HCT116 (cell line): ENCODE measurements around the gene TNFRSF12A. TPM values are rescaled to one million over a fixed set of nuclear protein-coding genes. Genes with fewer than 3 reads are reported as not detected.

Experiments
- ATAC-seq: fragments of 200-7000 bp; cut with Tn5 transposase; 2 replicates; pipeline ENCODE4 v1.9.1; 2020; ENCODE audit warnings: mild to moderate bottlenecking, moderate library complexity
- BruUV-seq: library from RNA; stranded (reverse); fragments of 400-500 nt; replicated peaks from 2 replicates; lab custom pipeline; 2021; lab: Mats Ljungman, UMichigan
- CTCF ChIA-PET: fragments of 300-600 bp; sonication (Branson Sonifier 250); formaldehyde crosslinking; loops from one replicate; lab custom pipeline; 2021; ENCODE audit warnings: antibody characterized with exemption; lab: Charles Lee
- POLR2A ChIA-PET: fragments of 300-600, 350-600 bp; sonication (Branson Sonifier 250); formaldehyde crosslinking; loops from one replicate; lab custom pipeline; 2021; ENCODE audit warnings: antibody characterized with exemption; lab: Charles Lee
- RAD21 ChIA-PET, 2 experiments: fragments of 300-600 bp; sonication (Branson Sonifier 250); formaldehyde crosslinking; loops; one replicate each; lab custom pipeline; 2023; ENCODE audit warnings: low total read pairs in 2 of 2; ENCODE audit not compliant: uncharacterized antibody in 2 of 2, unreplicated experiment in 2 of 2, low non-redundant PET in 1 of 2; lab: Charles Lee
- DNase-seq: peaks from one replicate; pipeline ENCODE4 v3.0.0-alpha.2; 2010; ENCODE audit warnings: low read depth, low spot score
- H2AFZ ChIP-seq: fragments of 200-600 bp; shearing (Covaris generic), sonication (generic); 2 replicates; pipeline ENCODE4 v1.6.1; 2017; ENCODE audit warnings: low read depth, mixed run types, mixed read lengths, antibody characterized with exemption, low read length; ENCODE audit not compliant: poor library complexity, severe bottlenecking
- H3K27ac ChIP-seq: 2 replicates; pipeline ENCODE4 v1.5.1; 2012; ENCODE audit warnings: low read depth, low read length
- H3K27me3 ChIP-seq: fragments of 200-600 bp; sonication (generic); 2 replicates; pipeline ENCODE4 v1.6.1; 2016; ENCODE audit warnings: mixed run types, low read length, mixed read lengths; ENCODE audit not compliant: insufficient read depth
- H3K36me3 ChIP-seq, 2 experiments: fragments of 200-500 bp in 1 of 2; fragments of 200-600 bp in 1 of 2; sonication (Bioruptor generic) in 1 of 2; sonication (generic) in 1 of 2; 2 replicates each; pipeline versions ENCODE4 v1.5.1 to v1.6.1; 2014 to 2016; ENCODE audit warnings: low read length in 2 of 2, inconsistent platforms in 1 of 2, mixed read lengths in 1 of 2, mixed run types in 1 of 2; ENCODE audit not compliant: insufficient read depth in 2 of 2, control insufficient read depth in 1 of 2
- H3K4me1 ChIP-seq, 2 experiments: fragments of 200-600 bp in 1 of 2; sonication (generic) in 1 of 2; 2 replicates each; pipeline versions ENCODE4 v1.5.1 to v1.6.1; 2012 to 2017; ENCODE audit warnings: low read length in 2 of 2, inconsistent platforms in 1 of 2, mild to moderate bottlenecking in 1 of 2, mixed read lengths in 1 of 2, mixed run types in 1 of 2, moderate library complexity in 1 of 2; ENCODE audit not compliant: insufficient read depth in 2 of 2, control insufficient read depth in 1 of 2
- H3K4me2 ChIP-seq: fragments of 200-600 bp; sonication (generic); 2 replicates; pipeline ENCODE4 v1.6.1; 2017; ENCODE audit warnings: mixed run types, low read length, mixed read lengths
- H3K4me3 ChIP-seq, 2 experiments: fragments of 200-600 bp in 1 of 2; sonication (generic) in 1 of 2; replicated peaks in 1 of 2; 2 replicates each; pipeline ENCODE4 v1.5.1; 2011 to 2016; ENCODE audit warnings: low read length in 2 of 2, control low read depth in 1 of 2, low read depth in 1 of 2, mild to moderate bottlenecking in 1 of 2, mixed read lengths in 1 of 2, mixed run types in 1 of 2
- H3K79me2 ChIP-seq: fragments of 200-600 bp; sonication (generic); 2 replicates; pipeline ENCODE4 v1.6.1; 2017; ENCODE audit warnings: mild to moderate bottlenecking, mixed run types, low read length, moderate library complexity, mixed read lengths; ENCODE audit not compliant: insufficient read depth
- H3K9ac ChIP-seq: fragments of 200-600 bp; sonication (generic); 2 replicates; pipeline ENCODE4 v1.6.1; 2016; ENCODE audit warnings: low read length, mixed read lengths
- H3K9me2 ChIP-seq: fragments of 200-600 bp; sonication (generic), shearing (Covaris generic); 2 replicates; pipeline ENCODE4 v1.6.1; 2017; ENCODE audit warnings: mixed run types, mild to moderate bottlenecking, moderate library complexity; ENCODE audit not compliant: insufficient read depth
- H3K9me3 ChIP-seq, 2 experiments: fragments of 200-500 bp in 1 of 2; fragments of 200-600 bp in 1 of 2; sonication (Bioruptor generic) in 1 of 2; sonication (generic) in 1 of 2; 2 replicates each; pipeline ENCODE4 v1.6.1; 2014 to 2017; ENCODE audit warnings: low read length in 2 of 2, mixed read lengths in 2 of 2, inconsistent platforms in 1 of 2, low read depth in 1 of 2, mild to moderate bottlenecking in 1 of 2, mixed run types in 1 of 2, moderate library complexity in 1 of 2; ENCODE audit not compliant: control insufficient read depth in 1 of 2, insufficient read depth in 1 of 2
- H4K20me1 ChIP-seq: fragments of 200-600 bp; sonication (generic), shearing (Covaris generic); 2 replicates; pipeline ENCODE4 v1.6.1; 2017; ENCODE audit warnings: mixed run types, mild to moderate bottlenecking, moderate library complexity; ENCODE audit not compliant: insufficient read depth
- CEBPB ChIP-seq: IDR thresholded peaks from 2 replicates; pipeline ENCODE4 v1.6.1; 2012; ENCODE audit warnings: low read depth
- CTCF ChIP-seq, 3 experiments: fragments of 200-600 bp in 1 of 3; sonication (generic) in 1 of 3; IDR thresholded peaks in 2 of 3; conservative IDR thresholded peaks in 1 of 3; 2 replicates each; pipeline ENCODE4 v1.5.1; 2012 to 2017; ENCODE audit warnings: low read depth in 2 of 3, low read length in 2 of 3, antibody characterized with exemption in 1 of 3, borderline replicate concordance in 1 of 3, control low read depth in 1 of 3, mild to moderate bottlenecking in 1 of 3, mixed read lengths in 1 of 3, mixed run types in 1 of 3, moderate library complexity in 1 of 3; ENCODE audit not compliant: insufficient read depth in 1 of 3
- EGR1 ChIP-seq: IDR thresholded peaks from 2 replicates; pipeline ENCODE4 v1.6.1; 2012; ENCODE audit warnings: low read depth
- ELF1 ChIP-seq: IDR thresholded peaks from 2 replicates; pipeline ENCODE4 v1.6.1; 2012; ENCODE audit warnings: low read depth, borderline replicate concordance
- EZH2 ChIP-seq: fragments of 200-600 bp; sonication (generic); IDR thresholded peaks from 2 replicates; pipeline ENCODE4 v1.6.1; 2017; ENCODE audit warnings: antibody characterized with exemption, mixed run types
- EZH2phosphoT487 ChIP-seq: fragments of 200-600 bp; IDR thresholded peaks from 2 replicates; pipeline ENCODE4 v1.6.1; 2018; ENCODE audit warnings: antibody characterized with exemption, borderline replicate concordance
- FOSL1 ChIP-seq: IDR thresholded peaks from 2 replicates; pipeline ENCODE4 v1.6.1; 2012; ENCODE audit warnings: low read depth
- JUND ChIP-seq: IDR thresholded peaks from 2 replicates; pipeline ENCODE4 v1.6.1; 2012
- POLR2A ChIP-seq: IDR thresholded peaks from 2 replicates; pipeline ENCODE4 v1.7.0; 2011; ENCODE audit warnings: borderline replicate concordance; ENCODE audit not compliant: insufficient read depth, insufficient read length; ENCODE audit errors: extremely low read depth
- POLR2AphosphoS5 ChIP-seq: IDR thresholded peaks from 2 replicates; pipeline ENCODE4 v1.6.1; 2011; ENCODE audit warnings: mild to moderate bottlenecking, low read depth, low read length, moderate library complexity
- SIN3A ChIP-seq: IDR thresholded peaks from 2 replicates; pipeline ENCODE4 v1.6.1; 2012; ENCODE audit warnings: low read depth
- SP1 ChIP-seq: IDR thresholded peaks from 2 replicates; pipeline ENCODE4 v1.6.1; 2012; ENCODE audit warnings: low read depth
- SRF ChIP-seq: IDR thresholded peaks from 2 replicates; pipeline ENCODE4 v1.6.1; 2012; ENCODE audit warnings: low read depth
- TCF7L2 ChIP-seq: IDR thresholded peaks from 2 replicates; pipeline ENCODE4 v1.7.0; 2011; ENCODE audit warnings: borderline replicate concordance, inconsistent platforms; ENCODE audit not compliant: insufficient read depth, insufficient read length; ENCODE audit errors: extremely low read depth
- YY1 ChIP-seq: IDR thresholded peaks from 2 replicates; pipeline ENCODE4 v1.6.1; 2011; ENCODE audit warnings: low read length, low read depth, moderate library complexity, mild to moderate bottlenecking; ENCODE audit not compliant: insufficient replicate concordance; ENCODE audit errors: extremely low read depth
- ZBTB33 ChIP-seq: IDR thresholded peaks from 2 replicates; pipeline ENCODE4 v1.6.1; 2011; ENCODE audit warnings: mild to moderate bottlenecking, low read length, moderate library complexity; ENCODE audit not compliant: insufficient replicate concordance; ENCODE audit errors: extremely low read depth
- ZNF274 ChIP-seq: fragments of 200-500 bp; sonication (Bioruptor generic); IDR thresholded peaks from 2 replicates; pipeline ENCODE4 v1.6.1; 2014; ENCODE audit warnings: mild to moderate bottlenecking, low read depth, low read length, inconsistent platforms
- intact Hi-C: fragments of 100-400 bp; cut with micrococcal nuclease; formaldehyde crosslinking; loops from 2 replicates; pipeline ENCODE4 v1.10.0; 2022
- total RNA-seq: library from RNA; stranded (reverse); gene quantifications from one replicate; pipeline ENCODE4 v1.2.1, GENCODE V29; 2021; ENCODE audit not compliant: unreplicated experiment

The TNFRSF12A gene
- total RNA-seq, 1 experiment from 2014 or later: 188 TPM

DNA sequence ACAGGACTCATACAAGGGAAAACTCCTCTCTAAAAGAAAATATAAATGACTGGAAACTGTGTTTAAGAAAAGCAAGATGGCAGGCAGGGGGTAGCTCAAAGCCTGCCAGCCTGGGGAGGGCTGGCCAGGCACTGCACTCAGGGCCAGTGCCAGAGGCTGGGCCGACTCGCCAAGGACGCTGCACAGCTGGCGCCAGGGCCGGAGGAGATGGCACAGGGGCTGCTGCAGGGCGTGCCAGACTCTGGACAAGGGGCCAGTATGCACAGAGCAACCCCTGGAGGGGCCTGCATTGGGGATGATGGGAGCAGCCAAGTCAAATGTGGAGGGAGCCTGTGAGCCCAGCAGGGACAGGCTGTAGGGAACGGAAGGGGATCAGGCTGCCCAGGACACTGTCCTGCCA, 44.0 kb upstream of the TNFRSF12A start (continued):
- TF ChIP-seq ELF1: no peak
- no peak for TF ChIP-seq FOSL1
- no peak for TF ChIP-seq JUND
- no peak for TF ChIP-seq POLR2AphosphoS5
- TF ChIP-seq EZH2: no peak
- TF ChIP-seq CTCF (IDR thresholded peaks at IDR 0.05 in 2 of 3, conservative IDR thresholded peaks at IDR 0.05 in 1 of 3; ENCODE audit: borderline replicate concordance in 1 of 3, insufficient read depth in 1 of 3, low read depth in 2 of 3, low read length in 2 of 3): no peak
- no peak for TF ChIP-seq ZBTB33
- TF ChIP-seq EGR1: no peak
- no peak for TF ChIP-seq POLR2A

DNA sequence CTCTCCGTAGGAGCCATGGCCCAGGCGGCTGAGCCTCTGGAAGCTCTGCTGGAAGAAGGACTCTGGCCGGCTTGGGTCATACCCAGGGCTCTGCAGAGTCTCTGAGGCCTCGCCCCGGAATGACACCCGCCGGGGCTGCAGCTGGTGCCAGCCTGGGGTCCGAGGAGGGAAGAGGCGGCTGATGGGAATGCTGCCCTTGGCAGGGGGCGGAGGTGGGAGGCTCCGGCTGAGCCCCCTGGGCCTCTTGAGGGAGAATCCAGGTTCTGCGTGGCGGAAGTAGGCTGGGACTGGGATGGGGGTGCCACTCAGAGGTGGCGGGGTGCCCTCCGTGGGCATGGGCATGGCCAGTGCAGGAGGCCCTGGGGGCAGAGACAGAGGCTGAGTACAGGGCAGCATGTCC, 43.5 kb upstream of the TNFRSF12A start:
- intact Hi-C loops: no loop called here
- no TSS peak for BruUV-seq
- POLR2A ChIA-PET: interaction anchor here (1.0 kb wide), 1 partner anchor 13 kb away, joined by 3 read pairs; the partner anchor contains the start of gene KREMEN2
- Histone ChIP-seq H3K27me3 (no peaks in the 10 kb centered on the region), H4K20me1 (peaks cover 6% of the 10 kb centered on the region; the same call in 1 of the 2 replicates), H3K9ac (no peak overlapping the region), H2AFZ (no peak overlapping the region), H3K4me2 (no peak overlapping the region), H3K79me2 (peaks cover 64% of the 10 kb centered on the region), H3K4me3 (no peak overlapping the region), H3K9me3 (no peaks in the 10 kb centered on the region), H3K36me3 (peaks cover 5 to 40% of the 10 kb centered on the region in 2 experiments; a peak in 3 of 4 replicates), H3K9me2 (no peaks in the 10 kb centered on the region), H3K4me1 (peaks cover 12 to 29% of the 10 kb centered on the region in 2 experiments), H3K27ac (no peak overlapping the region; the same call in 1 of the 2 replicates)
- DNase-seq (no peak), ATAC-seq (no peak)
- RAD21 ChIA-PET: no interaction called here
- CTCF ChIA-PET: no interaction called here
- no peak for TF ChIP-seq CTCF (IDR thresholded peaks at IDR 0.05 in 2 of 3, conservative IDR thresholded peaks at IDR 0.05 in 1 of 3; ENCODE audit: borderline replicate concordance in 1 of 3, insufficient read depth in 1 of 3, low read depth in 2 of 3, low read length in 2 of 3)
- no peak for TF ChIP-seq SP1
- no peak for TF ChIP-seq POLR2A
- TF ChIP-seq EZH2phosphoT487: no peak
- TF ChIP-seq CEBPB: no peak
- no peak for TF ChIP-seq ZNF274
- no peak for TF ChIP-seq SRF
- TF ChIP-seq YY1: no peak
- no peak for TF ChIP-seq SIN3A
- TF ChIP-seq TCF7L2: no peak
- no peak for TF ChIP-seq EZH2
